Transverse colon (tissue), 4 donors: ENCODE results near the gene SERPIND1.

Experiments
- EP300 ChIP-seq: sonication (generic); formaldehyde crosslinking; IDR thresholded peaks from one replicate; pipeline ENCODE4 v1.6.1; 2017; ENCODE audit warnings: antibody characterized with exemption, low read depth
- POLR2A ChIP-seq: fragments of 450-650 bp; IDR thresholded peaks from one replicate; pipeline ENCODE4 v1.6.1; 2016; ENCODE audit warnings: antibody characterized with exemption, mild to moderate bottlenecking, moderate library complexity
- POLR2AphosphoS5 ChIP-seq, 3 donors: sonication (generic); formaldehyde crosslinking; IDR thresholded peaks; one replicate each; pipeline ENCODE4 v1.6.1; 2016; ENCODE audit warnings: antibody characterized with exemption in 3 of 3
- TF ChIP-seq, protein P1 (sequence below), 5 experiments: fragments of 200-600 bp in 3 of 5; fragments of 450-650 bp in 2 of 5; sonication (generic) in 3 of 5; IDR thresholded peaks; 1 replicate in 2 of 5; 2 replicates in 3 of 5; pipeline ENCODE4 v1.5.1; 2016 to 2017; ENCODE audit warnings: antibody characterized with exemption in 5 of 5, inconsistent platforms in 3 of 5, mild to moderate bottlenecking in 2 of 5, moderate library complexity in 1 of 5

DNA sequence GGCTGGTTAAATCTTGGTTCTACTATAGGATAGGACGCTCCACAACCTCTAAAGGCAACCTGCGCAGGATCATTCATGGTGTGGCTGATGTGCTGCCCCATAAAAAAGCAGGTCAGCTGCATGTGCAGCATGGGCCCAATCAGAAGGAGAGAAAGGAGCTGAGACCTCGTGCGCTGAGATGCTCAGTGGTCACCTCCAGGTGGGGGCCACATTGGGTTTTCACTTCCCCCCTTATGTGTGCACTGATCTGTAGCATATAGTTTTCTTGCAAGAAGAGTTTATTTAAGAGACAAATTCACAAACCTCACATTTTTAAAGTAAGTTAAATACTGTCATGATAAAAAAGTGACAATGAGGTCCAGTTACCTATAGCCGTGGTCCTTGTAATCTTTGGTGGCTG, 24.3 kb downstream of the SERPIND1 start:
- TF ChIP-seq POLR2A (no peak), EP300 (no peak), POLR2AphosphoS5 (IDR thresholded peaks at IDR 0.05) (no peak)
- TF ChIP-seq, protein P1, sequence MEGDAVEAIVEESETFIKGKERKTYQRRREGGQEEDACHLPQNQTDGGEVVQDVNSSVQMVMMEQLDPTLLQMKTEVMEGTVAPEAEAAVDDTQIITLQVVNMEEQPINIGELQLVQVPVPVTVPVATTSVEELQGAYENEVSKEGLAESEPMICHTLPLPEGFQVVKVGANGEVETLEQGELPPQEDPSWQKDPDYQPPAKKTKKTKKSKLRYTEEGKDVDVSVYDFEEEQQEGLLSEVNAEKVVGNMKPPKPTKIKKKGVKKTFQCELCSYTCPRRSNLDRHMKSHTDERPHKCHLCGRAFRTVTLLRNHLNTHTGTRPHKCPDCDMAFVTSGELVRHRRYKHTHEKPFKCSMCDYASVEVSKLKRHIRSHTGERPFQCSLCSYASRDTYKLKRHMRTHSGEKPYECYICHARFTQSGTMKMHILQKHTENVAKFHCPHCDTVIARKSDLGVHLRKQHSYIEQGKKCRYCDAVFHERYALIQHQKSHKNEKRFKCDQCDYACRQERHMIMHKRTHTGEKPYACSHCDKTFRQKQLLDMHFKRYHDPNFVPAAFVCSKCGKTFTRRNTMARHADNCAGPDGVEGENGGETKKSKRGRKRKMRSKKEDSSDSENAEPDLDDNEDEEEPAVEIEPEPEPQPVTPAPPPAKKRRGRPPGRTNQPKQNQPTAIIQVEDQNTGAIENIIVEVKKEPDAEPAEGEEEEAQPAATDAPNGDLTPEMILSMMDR (IDR thresholded peaks at IDR 0.05) = no peak
